D341Med (cell line): ENCODE measurements around the gene KLLN.
"Not testable (repeated sequence)": the region's sequence is repeated elsewhere in the genome, so short reads cannot be mapped to it uniquely, and the experiment has no call there.

Experiments
- DNase-seq: peaks from one replicate; pipeline ENCODE4 v3.0.0; 2012; ENCODE audit warnings: low spot score

Gene KLLN

GRCh38 chr10:87842776-87843497 lies 20.4 kb downstream of the KLLN start:
- no peak for DNase-seq

GRCh38 chr10:87842220-87842641 lies 21.1 kb downstream of the KLLN start:
- DNase-seq: no peak

GRCh38 chr10:87841186-87841585 lies 22.1 kb downstream of the KLLN start:
- no peak for DNase-seq

- DNase-seq: no peak
These were observed 24.7 kb downstream of the KLLN start for GRCh38 chr10:87838650-87839049.

GRCh38 chr10:87837445-87837844 lies 25.9 kb downstream of the KLLN start:
- no peak for DNase-seq

- DNase-seq: no peak
These were observed 27.2 kb downstream of the KLLN start for GRCh38 chr10:87836098-87836497.

GRCh38 chr10:87829986-87830729 lies 33.2 kb downstream of the KLLN start:
- no peak for DNase-seq

- DNase-seq: not testable (repeated sequence)
These were observed 34.3 kb downstream of the KLLN start for GRCh38 chr10:87829051-87829450.

- no peak for DNase-seq
These were observed 35.7 kb downstream of the KLLN start for GRCh38 chr10:87827681-87828080.

- DNase-seq: no peak
These were observed 36.7 kb downstream of the KLLN start for GRCh38 chr10:87826653-87827052.

- no peak for DNase-seq
These were observed 44.1 kb downstream of the KLLN start for GRCh38 chr10:87819289-87819585.

GRCh38 chr10:87818505-87819288 lies 44.6 kb downstream of the KLLN start:
- peak; percentile 48 for DNase-seq

- DNase-seq: peak; percentile 89
These were observed 45.5 kb downstream of the KLLN start, which contains the start of gene ATAD1 for GRCh38 chr10:87817609-87818504. TSS of gene ATAD1 (minus strand) at chr10:87818226. CDS start at chr10:87814599, 3,627 bp downstream.

- no peak for DNase-seq
These were observed 46.3 kb downstream of the KLLN start for GRCh38 chr10:87816898-87817608.

- DNase-seq: no peak
These were observed 47.0 kb downstream of the KLLN start for GRCh38 chr10:87816163-87816897.
